Dendritic cell treated with granulocyte-macrophage colony-stimulating factor and Interleukin-4, amounts not matched to agents 40 ng/mL and 50 ng/mL, for 4 days (primary cell): Measurements from ENCODE around the gene MBD2.

Experiments used
- H3K27ac Mint-ChIP-seq: one replicate; pipeline ENCODE4 v1.8.0; 2022; ENCODE audit warnings: mild to moderate bottlenecking, mixed read lengths
- H3K27me3 Mint-ChIP-seq: one replicate; pipeline ENCODE4 v1.8.0; 2022; ENCODE audit warnings: mild to moderate bottlenecking, mixed read lengths
- H3K36me3 Mint-ChIP-seq: one replicate; pipeline ENCODE4 v1.8.0; 2022; ENCODE audit warnings: low read depth, mixed read lengths
- H3K4me1 Mint-ChIP-seq: one replicate; pipeline ENCODE4 v1.8.0; 2022; ENCODE audit warnings: low read depth, mixed read lengths
- H3K4me3 Mint-ChIP-seq: one replicate; pipeline ENCODE4 v1.8.0; 2022; ENCODE audit warnings: mild to moderate bottlenecking, moderate library complexity, mixed read lengths
- H3K9me3 Mint-ChIP-seq: one replicate; pipeline ENCODE4 v1.8.0; 2022; ENCODE audit warnings: mixed read lengths
- intact Hi-C: fragments of 100-400 bp; cut with micrococcal nuclease; formaldehyde crosslinking; loops from one replicate; pipeline ENCODE4 v1.15.0; 2022

Gene MBD2

DNA sequence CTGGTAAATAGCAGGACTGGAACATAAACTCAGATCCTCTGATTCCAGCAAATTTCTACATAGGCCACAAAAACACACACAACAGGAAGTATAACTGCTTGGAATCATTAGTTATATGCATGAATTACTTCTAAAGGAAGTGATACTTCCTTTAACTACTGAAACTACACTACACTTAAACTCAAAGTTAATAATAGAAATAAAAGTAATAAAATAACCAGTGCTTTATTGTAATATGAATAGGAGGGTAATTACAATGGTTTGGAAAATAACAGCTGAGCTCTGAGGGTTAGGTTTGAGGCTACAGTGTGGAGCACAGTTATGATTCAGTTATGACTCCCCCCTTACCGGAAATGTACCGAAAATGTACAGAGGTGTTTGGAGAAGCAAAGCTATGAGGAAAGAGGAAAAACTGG is 26.4 kb upstream of the MBD2 start:
- Mint-ChIP-seq H3K27me3 (no peaks in the 10 kb centered on the region), H3K4me3 (peak overlapping the region; percentile 17), H3K4me1 (peaks cover 30% of the 10 kb centered on the region), H3K9me3 (no peaks in the 10 kb centered on the region), H3K27ac (peak overlapping the region; percentile 84), H3K36me3 (no peaks in the 10 kb centered on the region)
- intact Hi-C loops: loop anchor here (1.0 to 2.0 kb wide), 2 partner anchors 11 to 18 kb away; partner anchors contain the start of gene POLI

DNA sequence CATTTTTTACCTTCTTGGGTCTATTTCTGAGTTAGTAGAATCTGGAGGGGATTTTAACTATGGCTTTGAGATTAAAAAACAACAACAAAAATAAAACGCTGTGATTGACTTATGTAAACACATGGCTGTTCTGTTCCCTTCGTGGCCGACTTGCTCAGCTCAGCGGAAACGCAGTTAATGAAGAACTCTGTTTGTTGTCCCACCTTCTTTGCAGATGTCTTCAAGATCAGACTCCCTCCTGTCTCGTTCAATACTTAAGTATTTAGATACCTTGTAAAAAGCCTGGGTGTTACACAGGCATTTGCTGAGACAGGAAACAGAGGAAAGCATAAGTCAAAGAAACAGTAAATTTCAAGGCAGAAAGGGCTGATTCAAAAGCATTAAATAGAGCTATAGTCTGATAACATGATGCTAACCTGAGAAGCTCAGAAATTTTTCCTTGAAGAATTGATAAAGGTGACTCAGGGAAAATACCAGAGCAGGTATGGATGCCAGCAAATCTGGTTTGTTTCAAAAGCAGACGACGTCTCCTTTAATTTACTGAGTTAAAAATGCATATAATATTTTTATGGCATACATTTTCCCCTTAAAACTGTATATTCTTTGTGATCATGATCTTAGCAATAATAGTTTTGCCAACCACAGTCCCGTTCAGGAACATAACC is 23.2 kb upstream of the MBD2 start:
- Mint-ChIP-seq H3K4me3 (no peak overlapping the region), H3K27ac (no peak overlapping the region), H3K4me1 (peaks cover 24% of the 10 kb centered on the region), H3K27me3 (no peaks in the 10 kb centered on the region), H3K36me3 (no peaks in the 10 kb centered on the region), H3K9me3 (no peaks in the 10 kb centered on the region)
- intact Hi-C loops: no loop called here

DNA sequence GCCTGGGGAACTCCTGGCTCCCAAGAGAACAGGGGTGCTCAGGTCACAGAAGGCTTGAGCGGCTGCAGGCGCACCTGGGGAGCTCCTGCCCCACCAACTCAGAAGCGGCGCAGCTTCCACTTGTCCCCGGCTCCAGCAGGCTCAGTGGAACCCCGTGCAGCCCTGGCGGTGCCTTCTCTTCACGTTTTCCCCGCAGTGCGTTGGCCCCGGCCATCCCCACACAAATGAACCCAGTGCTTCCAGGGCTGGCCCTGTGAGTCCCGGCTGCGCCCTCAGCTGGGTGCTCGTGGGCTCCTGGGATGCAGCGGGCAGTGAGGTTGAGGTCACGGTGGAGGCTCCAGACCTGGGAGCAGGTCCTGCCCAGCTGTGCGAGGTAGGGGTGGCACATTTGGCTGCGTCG is 17.9 kb upstream of the MBD2 start:
- Mint-ChIP-seq H3K27ac (no peak overlapping the region), H3K27me3 (no peaks in the 10 kb centered on the region), H3K36me3 (no peaks in the 10 kb centered on the region), H3K4me1 (peaks cover 35% of the 10 kb centered on the region), H3K4me3 (no peak overlapping the region), H3K9me3 (no peaks in the 10 kb centered on the region)
- intact Hi-C loops: no loop called here

DNA sequence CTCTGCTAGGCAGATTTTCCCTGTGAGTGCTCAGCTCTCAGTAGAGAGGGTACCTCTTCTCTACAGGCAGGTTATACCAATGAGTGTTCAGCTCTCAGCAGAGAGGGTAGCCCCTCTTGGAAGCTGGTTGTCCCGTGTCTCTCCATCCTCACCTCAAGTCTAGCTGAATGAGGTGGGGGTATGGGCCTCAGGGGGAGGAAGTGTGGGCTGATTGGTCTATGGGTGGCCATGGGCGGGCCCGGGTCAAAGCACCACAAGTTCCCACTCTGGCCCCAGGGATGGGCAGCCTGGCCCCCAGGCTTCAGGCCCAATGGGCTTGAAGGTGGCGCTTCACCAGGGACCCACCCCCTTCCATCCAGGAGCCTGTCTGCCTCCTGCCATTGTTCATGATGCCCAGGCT is 17.0 kb upstream of the MBD2 start:
- H3K27ac Mint-ChIP-seq: peak overlapping the region; percentile 88
- peaks cover 36% of the 10 kb centered on the region for H3K4me1 Mint-ChIP-seq
- no peaks in the 10 kb centered on the region for H3K9me3 Mint-ChIP-seq
- no peak overlapping the region for H3K4me3 Mint-ChIP-seq
- H3K36me3 Mint-ChIP-seq: no peaks in the 10 kb centered on the region
- no peaks in the 10 kb centered on the region for H3K27me3 Mint-ChIP-seq
- intact Hi-C loops: no loop called here

DNA sequence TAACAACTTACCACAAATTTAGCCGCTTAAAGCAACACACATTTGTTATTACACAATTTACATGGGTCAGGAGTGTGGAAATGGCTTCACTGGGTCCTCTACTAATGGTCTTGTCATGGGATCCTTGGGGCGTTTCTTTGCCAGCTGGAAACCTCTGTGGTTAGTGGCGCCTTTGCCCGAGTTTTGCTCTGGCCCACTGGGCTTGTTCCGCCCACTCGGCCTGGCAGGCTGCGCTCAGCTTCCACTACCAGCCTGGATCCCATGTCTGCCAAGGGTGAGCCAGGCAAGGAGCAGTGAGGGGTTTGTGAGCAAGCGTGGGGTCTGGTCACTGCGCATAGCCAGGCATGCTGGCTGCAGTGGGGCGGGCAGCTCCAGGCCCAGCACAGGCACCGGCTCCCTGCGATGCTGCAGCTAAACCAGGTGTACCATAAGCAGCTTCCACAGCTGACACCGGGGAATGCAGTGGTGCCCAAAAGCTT is 16.2 kb upstream of the MBD2 start:
- H3K9me3 Mint-ChIP-seq: no peaks in the 10 kb centered on the region
- peaks cover 36% of the 10 kb centered on the region for H3K4me1 Mint-ChIP-seq
- intact Hi-C loops: loop anchor here (1.0 kb wide), 1 partner anchor 10 kb away; no protein-coding TSS in a partner anchor
- no peaks in the 10 kb centered on the region for H3K27me3 Mint-ChIP-seq
- H3K36me3 Mint-ChIP-seq: no peaks in the 10 kb centered on the region
- H3K27ac Mint-ChIP-seq: peak overlapping the region; percentile 88
- no peak overlapping the region for H3K4me3 Mint-ChIP-seq

DNA sequence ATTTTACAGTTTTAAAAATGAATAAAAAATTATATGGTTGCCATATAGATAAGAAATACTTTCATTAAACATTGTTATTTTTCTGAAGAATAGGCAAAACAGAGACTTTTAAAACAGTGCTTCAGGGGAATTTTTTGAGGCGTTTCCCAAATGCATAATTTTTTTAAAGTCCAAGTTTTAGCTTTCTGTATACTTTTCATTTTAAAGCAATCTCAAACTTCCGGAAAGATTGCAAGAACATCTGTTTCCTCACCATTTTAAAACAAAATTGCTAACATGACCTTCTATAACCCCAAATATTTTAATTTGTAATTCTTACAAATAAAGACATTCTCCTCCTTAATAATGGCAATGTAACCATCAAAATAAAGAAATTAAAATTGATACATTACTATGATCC is 15.1 kb upstream of the MBD2 start:
- no peaks in the 10 kb centered on the region for H3K27me3 Mint-ChIP-seq
- intact Hi-C loops: no loop called here
- no peaks in the 10 kb centered on the region for H3K9me3 Mint-ChIP-seq
- H3K4me1 Mint-ChIP-seq: peaks cover 40% of the 10 kb centered on the region
- no peaks in the 10 kb centered on the region for H3K36me3 Mint-ChIP-seq
- peak overlapping the region; percentile 57 for H3K4me3 Mint-ChIP-seq
- peak overlapping the region; percentile 88 for H3K27ac Mint-ChIP-seq

DNA sequence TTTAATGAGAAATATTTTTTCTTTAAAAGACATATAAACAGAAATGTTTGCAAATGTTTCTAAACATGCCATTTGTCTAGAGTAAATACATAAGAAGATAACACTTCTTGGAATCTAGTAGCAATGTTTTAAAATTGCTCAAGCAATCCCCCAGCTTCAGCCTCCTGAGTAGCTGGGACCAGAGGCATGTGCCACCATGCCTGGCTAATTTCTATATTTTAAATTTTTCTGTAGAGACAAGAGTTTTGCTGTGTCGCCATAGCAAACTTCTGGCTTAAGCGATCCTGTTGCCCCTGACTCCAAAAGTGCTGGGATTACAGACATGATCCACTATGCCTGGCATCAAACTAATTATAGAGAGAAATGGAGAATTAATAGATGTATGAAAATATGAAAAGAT is 14.6 kb upstream of the MBD2 start:
- Mint-ChIP-seq H3K4me1 (peaks cover 45% of the 10 kb centered on the region), H3K9me3 (no peaks in the 10 kb centered on the region), H3K27ac (peak overlapping the region; percentile 88), H3K36me3 (no peaks in the 10 kb centered on the region), H3K27me3 (no peaks in the 10 kb centered on the region), H3K4me3 (no peak overlapping the region)
- intact Hi-C loops: no loop called here

DNA sequence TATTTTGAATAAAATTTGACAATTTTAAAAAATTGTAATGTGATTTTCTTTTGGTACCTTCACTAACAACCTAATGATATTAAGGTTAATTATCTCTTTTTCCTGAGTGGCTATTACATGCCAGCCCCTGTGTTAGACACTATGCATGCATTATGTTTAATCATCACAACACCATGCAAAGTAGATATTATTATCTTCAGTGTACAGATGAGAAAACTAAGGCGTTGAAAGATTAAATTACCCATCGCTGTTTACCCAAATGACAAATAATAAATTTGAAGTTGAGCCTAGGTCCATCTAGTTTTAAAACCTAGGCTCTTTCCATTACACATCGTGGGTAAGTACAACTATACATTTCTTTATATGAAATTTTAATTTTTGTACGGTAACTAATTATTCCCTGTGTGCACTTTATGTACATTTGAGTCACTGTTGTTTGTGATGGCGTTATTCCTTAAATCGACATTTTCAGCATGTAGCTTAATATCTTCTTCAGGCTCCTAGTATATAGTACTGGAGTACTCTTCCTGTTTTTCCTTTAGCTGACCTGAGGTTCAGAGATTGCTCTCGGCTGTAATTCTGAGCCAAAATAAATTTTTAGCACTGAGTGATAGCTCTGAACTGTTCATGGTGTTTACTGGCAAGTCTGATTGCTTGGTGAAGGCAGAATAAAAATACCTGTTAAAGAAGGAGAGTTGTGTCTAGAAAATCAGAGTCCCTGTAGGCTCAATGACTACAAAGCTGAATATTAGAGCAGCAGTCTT is 13.9 kb upstream of the MBD2 start:
- Mint-ChIP-seq H3K4me1 (peaks cover 45% of the 10 kb centered on the region), H3K27ac (peak overlapping the region; percentile 88), H3K4me3 (no peak overlapping the region), H3K9me3 (no peaks in the 10 kb centered on the region), H3K27me3 (no peaks in the 10 kb centered on the region), H3K36me3 (no peaks in the 10 kb centered on the region)
- intact Hi-C loops: no loop called here

DNA sequence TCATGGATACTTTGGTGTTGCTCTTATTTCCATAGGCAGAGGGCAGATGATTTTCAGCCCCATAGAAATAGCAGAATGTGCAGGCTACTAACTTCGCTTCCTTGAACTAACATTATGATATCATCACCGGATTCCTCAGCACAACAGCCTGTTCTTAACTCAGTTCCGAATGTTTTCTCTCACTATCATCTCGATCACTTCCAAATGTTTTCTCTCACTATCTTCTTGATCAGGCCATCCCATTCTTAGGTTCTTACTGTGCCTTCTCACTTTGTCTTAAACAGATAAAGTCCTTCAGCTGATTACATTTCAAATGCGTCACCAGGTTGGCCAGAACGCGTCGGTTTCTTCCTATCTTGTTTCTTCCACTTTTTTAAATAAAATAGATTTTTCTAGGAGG is 11.4 kb upstream of the MBD2 start:
- H3K36me3 Mint-ChIP-seq: no peaks in the 10 kb centered on the region
- no peak overlapping the region for H3K27ac Mint-ChIP-seq
- intact Hi-C loops: no loop called here
- H3K9me3 Mint-ChIP-seq: no peaks in the 10 kb centered on the region
- no peak overlapping the region for H3K4me3 Mint-ChIP-seq
- H3K4me1 Mint-ChIP-seq: peaks cover 34% of the 10 kb centered on the region
- no peaks in the 10 kb centered on the region for H3K27me3 Mint-ChIP-seq

DNA sequence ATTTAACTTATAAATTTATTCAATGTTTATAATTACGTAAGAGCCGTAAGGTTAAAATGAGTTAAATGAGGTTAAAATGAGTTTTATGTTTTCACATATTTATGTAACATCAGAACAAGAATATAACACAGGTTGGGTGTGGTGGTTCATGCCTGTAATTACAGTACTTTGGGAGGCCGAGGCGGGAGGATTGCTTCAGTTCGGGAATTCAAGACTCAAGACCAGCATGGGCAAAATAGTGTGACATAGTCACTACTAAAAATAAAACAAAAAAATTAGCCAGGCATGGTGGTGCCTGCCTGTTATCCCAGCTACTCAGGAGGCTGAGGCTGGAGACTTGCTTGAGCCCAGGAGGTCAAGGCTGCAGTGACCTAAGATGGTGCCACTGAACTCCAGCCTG is 9.3 kb upstream of the MBD2 start:
- peaks cover 20% of the 10 kb centered on the region for H3K4me1 Mint-ChIP-seq
- no peak overlapping the region for H3K4me3 Mint-ChIP-seq
- no peak overlapping the region for H3K27ac Mint-ChIP-seq
- no peaks in the 10 kb centered on the region for H3K9me3 Mint-ChIP-seq
- H3K36me3 Mint-ChIP-seq: no peaks in the 10 kb centered on the region
- intact Hi-C loops: no loop called here
- H3K27me3 Mint-ChIP-seq: no peaks in the 10 kb centered on the region

DNA sequence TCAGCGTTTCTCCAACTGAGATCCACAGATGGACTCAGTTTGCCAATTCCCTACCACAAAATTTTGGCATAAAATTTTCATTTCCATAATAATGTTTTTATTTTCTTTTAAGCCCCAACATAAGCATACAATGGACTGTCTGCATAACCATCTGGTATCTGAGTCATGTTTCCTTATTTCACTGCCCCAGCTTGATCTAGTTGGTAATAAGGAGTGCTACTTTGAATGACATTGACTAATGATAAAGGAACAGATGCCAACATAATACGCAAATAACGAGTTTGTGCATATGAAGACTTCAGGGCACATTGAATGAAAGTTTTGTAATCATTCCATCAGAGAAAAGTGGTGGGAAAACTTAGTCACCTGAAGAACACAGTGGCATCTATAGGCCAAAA is 8.8 kb upstream of the MBD2 start:
- no peak overlapping the region for H3K4me3 Mint-ChIP-seq
- no peak overlapping the region for H3K27ac Mint-ChIP-seq
- no peaks in the 10 kb centered on the region for H3K27me3 Mint-ChIP-seq
- intact Hi-C loops: no loop called here
- no peaks in the 10 kb centered on the region for H3K36me3 Mint-ChIP-seq
- no peaks in the 10 kb centered on the region for H3K9me3 Mint-ChIP-seq
- peaks cover 15% of the 10 kb centered on the region for H3K4me1 Mint-ChIP-seq

DNA sequence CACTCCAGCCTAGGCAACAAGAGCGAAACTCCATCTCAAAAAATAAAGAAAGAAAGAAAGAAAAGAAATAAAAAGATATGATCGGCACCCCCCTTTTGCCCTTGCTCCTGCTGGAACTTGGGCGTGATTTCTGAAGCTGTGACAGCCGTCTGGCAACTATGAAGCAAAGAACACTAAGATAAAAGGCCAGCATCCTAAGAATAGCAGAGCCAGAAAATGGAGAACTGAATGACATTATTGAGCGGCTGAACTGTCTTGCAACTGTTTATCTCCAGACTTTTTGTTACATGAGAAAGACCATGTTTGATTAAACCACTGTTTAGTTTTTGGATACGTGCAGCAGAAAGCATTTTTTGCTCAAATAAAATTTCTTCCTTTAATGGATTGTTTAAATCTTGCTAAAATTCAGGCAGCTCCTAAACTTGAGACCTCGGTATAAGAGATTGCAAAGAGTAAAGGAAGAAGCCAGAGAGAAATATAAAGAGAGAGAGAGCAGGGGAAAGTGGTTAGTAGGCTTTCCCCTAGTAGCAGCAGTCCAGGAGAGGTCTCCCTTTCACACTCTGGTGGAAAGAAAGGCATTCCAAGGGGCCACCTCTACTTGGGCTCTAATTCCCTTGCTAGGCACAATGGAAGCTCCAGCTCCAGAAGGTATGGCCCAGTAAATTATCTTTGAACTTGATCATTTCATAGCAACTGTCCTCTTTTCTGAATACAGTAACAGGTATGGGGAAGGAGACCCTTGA is 8.2 kb upstream of the MBD2 start:
- Mint-ChIP-seq H3K27me3 (no peaks in the 10 kb centered on the region), H3K36me3 (no peaks in the 10 kb centered on the region), H3K4me1 (peaks cover 13% of the 10 kb centered on the region), H3K4me3 (no peak overlapping the region), H3K27ac (no peak overlapping the region), H3K9me3 (no peaks in the 10 kb centered on the region)
- intact Hi-C loops: no loop called here

DNA sequence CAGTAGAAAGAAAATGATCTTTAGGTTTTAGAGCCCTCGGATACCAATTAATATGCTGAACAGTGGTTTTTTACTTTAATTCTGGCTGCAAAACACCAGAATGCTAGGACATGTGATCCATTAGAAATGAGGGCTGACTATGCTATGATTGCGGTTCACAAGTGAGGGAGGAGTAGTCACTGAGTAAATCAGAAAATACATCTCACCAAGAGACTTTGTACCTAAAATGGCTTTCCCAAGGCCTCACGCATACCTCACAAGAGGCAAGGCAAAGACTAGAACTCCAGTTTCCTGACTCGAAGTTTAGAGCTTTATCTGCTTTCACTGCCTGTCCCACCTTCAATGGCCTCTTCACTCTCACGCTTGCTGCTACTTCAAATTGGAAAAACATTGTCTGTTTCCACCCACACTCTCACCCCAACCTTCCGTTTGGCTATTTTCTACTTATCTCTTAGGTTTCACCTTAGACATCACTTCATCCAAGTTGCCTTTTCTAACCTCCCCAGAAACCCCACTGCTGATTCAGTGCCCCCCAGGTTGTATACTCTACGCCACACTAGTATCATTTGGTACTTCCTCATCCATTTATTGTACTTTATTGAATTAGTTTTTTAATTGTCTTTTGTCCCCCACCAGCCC is 5.1 kb upstream of the MBD2 start:
- intact Hi-C loops: no loop called here
- no peaks in the 10 kb centered on the region for H3K9me3 Mint-ChIP-seq
- H3K36me3 Mint-ChIP-seq: peaks cover 2% of the 10 kb centered on the region
- no peaks in the 10 kb centered on the region for H3K27me3 Mint-ChIP-seq
- H3K4me1 Mint-ChIP-seq: peaks cover 4% of the 10 kb centered on the region
- H3K4me3 Mint-ChIP-seq: no peak overlapping the region
- H3K27ac Mint-ChIP-seq: no peak overlapping the region

DNA sequence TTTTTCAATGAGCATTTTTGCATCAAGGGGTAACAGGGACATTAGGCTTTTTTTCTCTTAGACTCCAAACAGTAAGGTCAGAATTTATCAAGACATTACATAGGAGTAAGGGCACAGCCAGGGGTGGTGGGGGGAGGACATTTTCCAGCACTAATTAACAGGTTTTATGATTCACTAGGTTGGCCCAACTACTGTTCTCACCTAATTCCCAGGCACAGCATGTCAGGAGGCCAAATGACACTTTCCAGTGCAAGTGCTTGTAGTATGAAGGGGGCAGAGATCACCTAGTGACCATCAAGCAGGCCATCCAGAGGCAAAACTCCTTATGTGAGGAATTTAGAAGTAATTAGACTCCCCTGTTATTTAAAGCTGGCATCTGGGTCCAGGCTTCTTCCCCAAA is 3.9 kb upstream of the MBD2 start:
- intact Hi-C loops: no loop called here
- no peak overlapping the region for H3K4me3 Mint-ChIP-seq

More for the DNA sequence above, 3.9 kb upstream of the MBD2 start:
- H3K36me3 Mint-ChIP-seq: peaks cover 7% of the 10 kb centered on the region
- peaks cover 5% of the 10 kb centered on the region for H3K4me1 Mint-ChIP-seq
- H3K27me3 Mint-ChIP-seq: no peaks in the 10 kb centered on the region
- no peaks in the 10 kb centered on the region for H3K9me3 Mint-ChIP-seq
- H3K27ac Mint-ChIP-seq: no peak overlapping the region
